Midbrain (tissue), 1 donor: ENCODE data around the gene KCNA2.

ENCODE experiments used
- DNase-seq: peaks from one replicate; lab custom pipeline; 2025; lab: John Stamatoyannopoulos, UW

Gene KCNA2

DNA sequence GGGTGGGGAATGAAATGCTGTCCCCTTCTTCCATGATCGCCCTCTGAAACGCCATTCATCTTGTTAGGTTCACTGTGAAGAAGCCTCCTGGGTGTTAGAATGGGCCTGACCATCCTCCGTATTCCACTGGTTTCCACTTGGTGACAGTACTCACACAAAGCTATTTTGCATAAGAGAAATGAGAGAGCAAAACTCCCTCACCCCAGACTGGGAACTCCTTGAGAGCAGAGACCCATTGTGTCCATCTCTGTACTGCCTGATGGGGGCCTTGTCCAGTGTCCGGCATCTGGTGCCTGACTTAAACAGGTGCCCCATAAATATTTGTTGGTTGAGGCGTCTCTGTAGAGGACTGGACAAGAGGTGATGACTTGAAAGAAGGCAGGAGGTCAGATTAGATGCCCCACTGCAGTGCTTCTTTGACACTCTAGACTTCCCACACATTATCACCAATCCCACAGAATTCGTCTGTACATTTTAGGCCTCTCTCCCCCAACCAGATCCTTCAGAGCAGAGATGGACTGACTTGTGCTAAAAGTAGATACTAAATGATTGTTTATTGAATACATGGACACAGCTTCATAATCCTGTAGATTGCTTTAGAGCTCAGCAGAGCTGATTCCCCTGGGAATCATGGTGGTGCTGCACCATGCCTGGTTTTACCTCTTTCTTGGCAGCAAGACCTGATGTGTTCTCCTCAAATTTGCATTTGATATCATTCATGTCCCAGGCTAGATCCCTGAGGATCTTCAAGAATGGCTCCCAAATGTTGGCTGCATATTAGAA is 22.4 kb upstream of the KCNA2 start:
- no peak for DNase-seq

DNA sequence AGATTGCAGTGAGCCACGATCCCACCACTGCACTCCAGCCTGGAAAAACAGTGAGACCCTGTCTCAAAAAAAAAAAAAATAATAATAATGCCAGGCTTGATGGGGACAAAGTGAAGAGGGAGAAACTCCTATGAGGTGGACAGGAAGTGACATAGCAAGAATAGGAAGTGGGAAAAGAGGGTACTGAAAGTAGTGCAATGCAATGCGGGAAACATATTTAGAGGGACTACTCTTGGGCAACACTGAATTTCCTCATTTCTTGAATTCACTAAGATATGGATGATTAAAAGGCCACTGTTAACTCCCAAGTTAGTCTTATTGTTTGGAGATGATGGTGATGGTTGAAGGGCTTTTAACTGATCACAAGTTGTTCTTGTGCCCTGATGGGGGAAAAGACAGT is 21.6 kb upstream of the KCNA2 start:
- peak; percentile 13 for DNase-seq

DNA sequence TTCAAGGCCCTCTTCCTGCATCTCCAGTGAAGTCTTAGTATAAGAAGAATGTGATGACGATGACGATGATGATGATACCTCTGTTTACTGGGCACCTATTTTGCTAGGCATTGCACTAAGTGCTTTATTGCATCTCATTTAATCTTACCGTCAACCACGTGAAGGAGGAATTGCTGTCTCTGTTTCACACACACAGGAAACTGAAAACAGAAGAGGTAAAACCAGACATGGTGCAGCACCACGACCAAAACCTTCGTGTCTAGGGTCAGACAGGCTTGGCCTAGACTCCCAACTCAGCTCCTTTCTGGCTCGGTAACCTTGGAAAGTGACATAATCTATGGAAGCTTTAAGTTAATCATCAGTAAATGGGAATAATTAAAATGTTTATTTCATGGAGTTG is 20.7 kb upstream of the KCNA2 start:
- DNase-seq: no peak

DNA sequence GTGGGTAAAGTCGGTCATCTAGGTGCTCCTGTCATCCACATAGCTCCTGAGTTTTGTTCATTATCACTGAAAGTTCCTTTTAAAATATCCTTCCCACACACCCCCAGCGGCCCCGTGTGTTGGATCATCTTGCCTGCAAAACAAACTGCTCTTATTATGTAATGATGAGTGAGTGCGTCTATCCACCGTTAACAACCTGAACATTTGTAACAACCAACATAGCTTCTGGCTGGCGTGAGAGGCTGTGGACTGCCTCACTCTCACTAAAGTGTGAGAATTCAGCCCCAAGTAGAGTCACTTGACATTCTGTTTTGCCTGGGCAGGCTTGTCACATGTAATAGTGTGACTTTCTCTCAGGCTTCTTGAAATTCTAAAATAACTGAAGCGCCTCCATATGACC is 14.5 kb upstream of the KCNA2 start:
- no peak for DNase-seq

DNA sequence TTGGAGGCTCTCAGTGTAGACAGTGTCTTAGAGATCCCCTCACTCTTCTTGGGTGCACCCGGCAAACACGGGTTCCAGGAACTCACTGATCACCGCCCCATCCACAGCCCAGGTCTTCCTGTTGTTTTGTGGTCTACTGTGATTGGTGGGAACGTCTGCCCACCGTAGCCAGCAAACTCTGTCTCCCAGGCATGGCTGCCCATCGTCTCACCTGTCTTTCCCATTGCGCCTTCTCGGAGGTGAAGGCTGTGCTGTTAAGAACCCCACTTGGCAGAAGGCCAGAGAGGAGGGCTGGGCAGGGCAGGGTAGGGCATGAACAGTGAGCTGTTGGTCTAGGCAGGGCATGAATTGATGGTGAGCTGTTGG is 14.1 kb upstream of the KCNA2 start:
- no peak for DNase-seq

DNA sequence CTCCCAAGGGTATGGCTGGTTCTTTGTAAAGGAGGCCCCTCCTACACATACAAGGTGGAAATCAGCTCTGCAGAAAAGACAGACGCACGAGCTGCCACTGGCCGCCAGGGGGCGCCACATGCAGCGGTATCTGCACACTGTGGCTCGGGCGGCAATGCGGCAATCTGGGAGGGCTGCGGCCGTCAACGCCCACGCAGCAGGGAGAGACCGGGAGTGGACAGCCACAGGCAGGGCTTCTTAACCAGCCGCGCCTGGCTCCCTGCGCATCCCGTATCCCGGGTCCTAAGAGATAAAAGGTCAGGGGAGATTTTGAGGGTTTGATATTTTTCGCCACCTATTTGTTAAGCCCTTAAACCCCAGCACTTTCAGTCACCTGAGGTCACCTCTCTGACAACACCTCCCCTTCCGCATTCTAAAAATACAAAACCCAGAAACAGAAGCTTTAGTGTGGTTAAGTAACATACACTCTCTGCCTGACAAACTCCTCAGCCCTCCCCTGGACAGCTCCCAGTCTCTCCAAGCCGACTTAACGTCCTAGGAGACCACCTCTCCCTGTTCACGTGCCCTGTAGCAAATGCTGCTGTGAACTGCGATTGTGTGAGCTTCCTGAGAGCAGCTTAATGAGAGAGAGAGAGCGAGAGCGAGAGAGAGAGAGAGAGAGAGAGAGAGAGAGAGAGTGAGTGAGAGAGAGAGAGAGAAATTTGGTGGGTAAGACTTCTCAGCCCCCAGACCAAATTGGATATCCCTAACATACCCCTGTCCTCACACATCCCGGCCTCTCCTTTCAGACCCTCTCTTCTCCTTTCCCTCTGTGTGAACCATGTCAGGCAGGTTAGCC is 13.5 kb upstream of the KCNA2 start:
- DNase-seq: peak; percentile 84

GRCh38 chr1:110618668-110619067 is 12.5 kb upstream of the KCNA2 start:
- DNase-seq: no peak

GRCh38 chr1:110617589-110617988 is 11.4 kb upstream of the KCNA2 start:
- DNase-seq: no peak

- no peak for DNase-seq
These were observed 11.0 kb upstream of the KCNA2 start for GRCh38 chr1:110617116-110617515.

- no peak for DNase-seq
These were observed 10.4 kb upstream of the KCNA2 start for GRCh38 chr1:110616587-110616986.

DNA sequence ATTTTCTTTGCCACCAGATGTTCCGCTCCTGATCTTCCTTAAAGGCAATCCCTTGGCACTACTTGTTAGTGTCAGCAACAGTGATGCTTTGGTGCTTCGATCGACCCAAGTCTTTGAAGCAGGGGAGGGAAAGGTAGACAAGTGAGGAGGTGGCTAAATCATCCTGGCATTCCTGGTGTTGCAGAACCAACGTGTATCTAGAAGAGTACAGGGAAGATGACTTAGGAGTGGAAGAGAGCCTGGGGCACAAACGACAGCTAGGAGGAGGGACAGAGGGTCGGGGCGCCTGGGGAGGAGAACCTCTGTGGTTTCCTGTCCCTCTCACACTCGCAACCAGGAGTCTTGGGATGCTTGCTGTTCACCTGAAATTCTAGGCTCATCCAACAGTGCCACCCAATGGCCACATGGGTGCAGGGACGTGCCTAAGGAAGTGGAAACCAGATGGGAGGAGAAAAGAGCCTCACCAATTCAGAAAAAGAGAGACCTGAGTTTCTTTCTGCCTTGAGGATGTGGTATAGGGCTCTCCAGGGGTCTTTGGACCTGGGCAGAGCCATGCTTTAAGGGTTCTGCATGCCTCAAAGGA is 9.5 kb upstream of the KCNA2 start:
- peak; percentile 88 for DNase-seq

DNA sequence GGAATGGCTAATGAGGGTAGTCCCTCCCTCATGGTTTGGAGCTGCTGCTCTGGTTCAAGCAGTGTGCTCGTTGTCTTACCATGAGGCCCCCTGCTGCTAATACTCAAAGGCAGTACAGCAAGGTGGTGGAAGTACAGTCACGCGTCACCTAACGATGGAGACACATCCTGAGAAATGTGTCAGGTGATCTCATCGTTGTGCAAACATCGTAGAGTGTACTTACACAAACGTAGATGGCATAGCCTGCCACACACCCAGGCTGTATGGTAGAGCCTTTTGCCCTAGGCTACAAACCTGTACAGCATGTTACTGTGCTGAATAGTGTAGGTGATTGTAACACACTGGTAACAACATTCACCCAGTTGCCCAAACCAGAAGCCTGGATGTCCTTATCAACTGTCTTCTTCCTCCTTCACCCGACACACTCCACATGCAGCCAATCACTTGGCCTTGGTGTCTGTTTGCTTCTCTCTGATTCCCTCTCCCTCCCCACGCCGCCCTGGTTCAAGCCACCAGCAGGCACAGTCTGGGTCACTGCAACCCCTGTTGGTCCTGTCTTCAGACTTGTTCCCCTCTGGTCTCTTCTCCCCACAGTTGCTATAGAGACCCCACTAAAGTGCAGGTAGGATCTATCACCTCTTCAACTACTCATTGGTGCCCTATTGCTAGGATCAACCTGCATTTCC is 6.0 kb upstream of the KCNA2 start:
- no peak for DNase-seq

DNA sequence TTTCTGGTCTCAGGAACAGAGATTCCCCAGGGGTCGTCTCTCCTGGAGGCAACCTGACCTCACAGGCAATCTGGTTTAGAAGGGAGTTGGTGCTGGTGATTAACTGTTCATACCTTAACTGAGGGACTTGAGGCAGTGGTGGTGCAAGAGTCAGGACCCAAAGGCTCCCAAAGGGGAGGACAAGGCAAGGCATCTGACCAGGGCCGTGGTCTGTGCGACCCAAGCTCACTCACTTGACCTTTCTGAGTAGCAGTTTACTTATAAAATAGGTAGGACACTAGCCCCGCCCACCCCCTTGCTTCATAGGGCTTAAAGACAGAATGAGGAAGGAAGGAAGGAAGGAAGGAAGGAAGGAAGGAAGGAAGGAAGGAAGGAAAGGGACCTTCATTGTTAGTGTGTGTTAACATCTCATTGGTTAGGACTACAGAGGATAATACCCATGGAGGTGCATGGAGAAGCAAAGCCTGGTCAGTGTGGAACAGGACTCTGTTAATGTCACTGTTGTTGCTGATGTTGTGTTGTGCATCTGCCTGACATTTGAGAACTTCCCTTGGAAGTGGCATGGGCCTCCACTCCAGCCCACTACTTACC is 4.6 kb upstream of the KCNA2 start:
- no peak for DNase-seq

DNA sequence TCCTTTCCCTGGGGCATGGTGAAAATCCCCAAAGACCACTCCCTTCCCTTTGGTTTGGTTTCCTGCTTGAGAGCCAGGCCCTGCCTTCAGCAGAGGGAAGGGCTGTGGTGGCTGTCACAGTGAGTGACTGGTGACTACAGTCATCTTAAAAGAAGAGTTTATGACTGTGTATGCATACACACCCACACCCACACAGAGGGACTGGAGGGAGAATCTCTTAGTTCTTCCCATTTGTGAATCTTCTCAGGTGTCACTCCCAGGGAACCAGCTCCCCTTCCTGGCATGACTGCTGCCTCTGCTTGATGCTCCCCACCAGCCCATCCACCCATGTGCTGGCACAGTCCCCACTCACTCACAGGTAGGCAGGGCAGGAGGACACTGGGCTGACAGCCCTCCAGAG is 3.9 kb upstream of the KCNA2 start:
- no peak for DNase-seq

- DNase-seq: no peak
These were observed 2.1 kb upstream of the KCNA2 start for GRCh38 chr1:110608247-110608646.

DNA sequence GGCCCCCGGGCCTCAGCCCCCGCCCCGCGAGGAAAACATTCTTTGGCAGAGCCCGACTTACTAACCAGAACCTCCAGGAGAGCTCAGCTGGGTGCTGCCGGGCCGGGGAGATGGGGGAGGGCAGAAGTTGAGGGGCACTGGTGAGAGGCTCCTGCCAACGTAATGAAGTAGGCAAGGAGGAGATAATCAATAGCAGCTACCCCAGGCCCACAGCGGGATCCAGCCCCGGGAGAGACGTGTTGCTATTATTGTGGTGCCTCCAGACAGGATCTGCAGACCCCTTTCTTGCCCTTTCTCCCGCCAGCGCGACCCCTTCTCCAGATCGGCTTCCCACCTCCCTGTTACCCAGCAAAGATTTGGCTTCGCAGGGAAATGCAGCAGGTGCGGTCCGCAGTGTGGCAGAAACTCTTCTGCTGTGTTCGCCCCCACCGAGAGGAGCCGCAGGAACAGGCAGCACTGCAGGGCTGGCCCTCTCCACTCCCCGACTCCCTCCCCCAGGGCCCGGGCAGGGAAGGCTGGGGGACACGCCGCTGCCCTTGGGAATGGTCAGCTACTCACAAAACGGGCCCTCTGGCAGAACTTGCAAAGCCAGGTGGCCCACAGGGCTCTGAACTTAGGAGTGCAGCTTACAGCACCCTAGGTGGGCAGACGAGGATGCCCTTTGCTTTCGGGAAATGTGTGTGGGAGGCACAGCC is 1.5 kb upstream of the KCNA2 start:
- peak; percentile 43 for DNase-seq

GRCh38 chr1:110606657-110607535 is 738 bp upstream of the KCNA2 start:
- DNase-seq: no peak

DNA sequence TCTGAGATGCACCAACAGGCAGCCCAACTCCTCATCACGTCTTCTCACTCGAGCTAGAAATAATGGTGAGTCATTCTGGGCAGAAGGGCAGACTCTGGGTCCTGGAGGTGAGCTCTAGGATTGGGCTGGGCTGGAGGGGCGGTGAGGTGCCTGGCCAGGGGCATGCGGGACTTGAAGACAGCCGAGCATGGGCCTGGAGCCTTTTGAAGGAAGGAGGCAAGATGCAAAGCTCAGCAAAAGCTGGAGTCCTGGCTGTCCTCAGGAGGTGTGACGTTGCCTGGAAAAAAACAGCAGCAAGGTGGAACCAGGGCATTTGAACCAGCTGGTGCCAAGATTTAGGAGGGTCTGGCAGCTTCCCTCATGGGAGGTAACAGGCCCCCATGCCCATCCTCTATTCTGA is 712 bp downstream of the KCNA2 start:
- no peak for DNase-seq

DNA sequence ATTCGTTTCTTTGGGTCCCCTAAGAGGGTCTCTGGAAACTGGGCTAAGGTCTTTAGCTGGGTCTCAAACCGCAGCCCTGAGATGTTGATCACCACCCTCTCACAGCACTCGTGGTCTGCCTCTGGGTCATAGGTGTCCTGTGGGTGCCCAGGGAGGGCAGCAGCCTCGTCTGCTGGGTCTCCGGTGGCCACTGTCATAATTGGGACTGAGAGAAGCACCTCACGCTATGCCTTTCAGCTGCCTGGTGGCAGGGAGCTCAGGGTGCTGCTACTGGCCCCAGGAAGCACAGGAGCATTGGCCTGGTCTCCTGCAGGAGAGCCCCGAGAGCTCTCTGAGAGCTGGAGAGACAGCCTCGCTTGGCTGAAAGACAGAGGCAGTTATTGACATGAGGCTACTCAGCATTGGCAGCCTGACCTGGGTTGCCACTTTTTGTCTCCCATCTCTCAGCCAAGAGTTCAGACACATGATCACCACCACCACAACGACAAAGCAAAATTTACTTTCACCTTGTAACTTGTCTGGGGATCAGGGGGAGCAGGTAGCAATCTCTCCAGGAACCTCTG is 1.5 kb downstream of the KCNA2 start:
- no peak for DNase-seq

DNA sequence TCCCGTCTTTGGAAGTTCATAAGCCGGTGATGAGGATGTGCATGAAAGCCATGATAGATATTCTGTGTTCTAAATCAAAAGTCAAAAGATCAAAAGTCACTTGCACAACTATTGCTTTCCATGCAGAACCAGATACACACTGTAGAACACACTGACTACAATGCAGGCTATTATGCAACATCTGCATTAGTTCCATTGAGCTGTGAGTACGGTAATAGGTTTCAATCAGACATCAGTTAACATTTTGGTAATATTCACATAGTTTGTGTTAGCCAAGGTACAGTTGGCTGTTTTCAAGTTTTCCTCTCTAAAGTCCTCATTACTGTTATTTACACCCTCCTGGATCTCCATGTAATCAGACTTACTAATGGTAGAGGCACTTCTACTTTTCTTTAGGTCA is 3.1 kb downstream of the KCNA2 start:
- no peak for DNase-seq
